RWPE2 (cell line): ENCODE data around the gene SLC1A3.

Experiments
- ATAC-seq: fragments of 200-7000 bp; cut with Tn5 transposase; 3 replicates; pipeline ENCODE4 v1.9.1; 2021; ENCODE audit warnings: low read depth
- DNase-seq: peaks from one replicate; pipeline ENCODE4 v3.0.0-alpha.2; 2020; ENCODE audit warnings: low spot score
- H3K27ac ChIP-seq: fragments of 450-650 bp; 2 replicates; pipeline ENCODE4 v1.5.1; 2017; ENCODE audit warnings: mild to moderate bottlenecking; ENCODE audit not compliant: poor library complexity, severe bottlenecking
- H3K27me3 ChIP-seq: fragments of 250-450 bp; sonication (Bioruptor Pico); 2 replicates; pipeline ENCODE4 v1.5.1; 2021; ENCODE audit warnings: mild to moderate bottlenecking, moderate library complexity; ENCODE audit not compliant: insufficient read depth, poor library complexity, severe bottlenecking
- H3K36me3 ChIP-seq: fragments of 250-450 bp; sonication (Bioruptor Pico); 2 replicates; pipeline ENCODE4 v1.5.1; 2020; ENCODE audit warnings: low read depth, mild to moderate bottlenecking, moderate library complexity
- H3K4me1 ChIP-seq: fragments of 250-450 bp; sonication (Bioruptor Pico); 2 replicates; pipeline ENCODE4 v1.5.1; 2021; ENCODE audit warnings: mild to moderate bottlenecking, moderate library complexity; ENCODE audit not compliant: insufficient read depth, poor library complexity, severe bottlenecking
- H3K4me3 ChIP-seq: fragments of 250-450 bp; sonication (Bioruptor Pico); 2 replicates; pipeline ENCODE4 v1.5.1; 2021; ENCODE audit warnings: mild to moderate bottlenecking, moderate library complexity; ENCODE audit not compliant: severe bottlenecking
- H3K9me3 ChIP-seq: fragments of 250-450 bp; sonication (Bioruptor Pico); 2 replicates; pipeline ENCODE4 v1.5.1; 2021; ENCODE audit warnings: mild to moderate bottlenecking, moderate library complexity; ENCODE audit not compliant: severe bottlenecking
- CTCF ChIP-seq: fragments of 450-650 bp; IDR thresholded peaks from one replicate; pipeline ENCODE4 v1.5.1; 2017; ENCODE audit warnings: mild to moderate bottlenecking, moderate library complexity; ENCODE audit not compliant: poor library complexity, severe bottlenecking

SLC1A3 gene

DNA sequence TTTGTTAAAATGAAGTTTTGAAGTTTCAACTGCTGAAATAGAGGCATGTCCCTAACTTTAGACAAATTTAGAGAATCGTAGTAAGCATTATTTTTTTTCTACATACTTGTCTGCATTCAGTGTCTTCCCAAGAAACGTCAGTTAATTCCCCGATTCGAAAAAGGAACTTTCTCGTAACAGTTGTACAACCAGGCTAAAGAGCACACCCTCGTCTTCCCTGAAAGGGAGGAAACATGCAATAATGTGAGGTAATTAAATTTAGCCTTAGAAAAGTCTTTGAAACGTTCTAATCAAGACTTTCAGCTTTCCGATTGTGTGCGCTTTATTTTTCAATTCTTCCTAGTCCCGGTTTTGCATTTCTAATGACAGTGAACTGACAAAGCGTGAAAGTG lies 374 bp upstream of the SLC1A3 start:
- no peak for TF ChIP-seq CTCF
- Histone ChIP-seq H3K9me3 (no peaks in the 10 kb centered on the region), H3K4me3 (peak overlapping the region; percentile 43), H3K27me3 (no peaks in the 10 kb centered on the region), H3K36me3 (peaks cover 23% of the 10 kb centered on the region), H3K4me1 (peaks cover 15% of the 10 kb centered on the region), H3K27ac (peak overlapping the region; percentile 59)
- DNase-seq, result no peak
- ATAC-seq, result no peak

- DNase-seq, result no peak
- no peak for TF ChIP-seq CTCF
- peak overlapping the region; percentile 43 for H3K4me3 ChIP-seq
- ATAC-seq, result peak; percentile 48
- H3K36me3 ChIP-seq, result peaks cover 31% of the 10 kb centered on the region
- peaks cover 15% of the 10 kb centered on the region for H3K4me1 ChIP-seq
- H3K27ac ChIP-seq, result peak overlapping the region; percentile 59
- H3K27me3 ChIP-seq, result no peaks in the 10 kb centered on the region
- no peaks in the 10 kb centered on the region for H3K9me3 ChIP-seq
Observed at GRCh38 chr5:36607114-36607571, 737 bp downstream of the SLC1A3 start.

DNA sequence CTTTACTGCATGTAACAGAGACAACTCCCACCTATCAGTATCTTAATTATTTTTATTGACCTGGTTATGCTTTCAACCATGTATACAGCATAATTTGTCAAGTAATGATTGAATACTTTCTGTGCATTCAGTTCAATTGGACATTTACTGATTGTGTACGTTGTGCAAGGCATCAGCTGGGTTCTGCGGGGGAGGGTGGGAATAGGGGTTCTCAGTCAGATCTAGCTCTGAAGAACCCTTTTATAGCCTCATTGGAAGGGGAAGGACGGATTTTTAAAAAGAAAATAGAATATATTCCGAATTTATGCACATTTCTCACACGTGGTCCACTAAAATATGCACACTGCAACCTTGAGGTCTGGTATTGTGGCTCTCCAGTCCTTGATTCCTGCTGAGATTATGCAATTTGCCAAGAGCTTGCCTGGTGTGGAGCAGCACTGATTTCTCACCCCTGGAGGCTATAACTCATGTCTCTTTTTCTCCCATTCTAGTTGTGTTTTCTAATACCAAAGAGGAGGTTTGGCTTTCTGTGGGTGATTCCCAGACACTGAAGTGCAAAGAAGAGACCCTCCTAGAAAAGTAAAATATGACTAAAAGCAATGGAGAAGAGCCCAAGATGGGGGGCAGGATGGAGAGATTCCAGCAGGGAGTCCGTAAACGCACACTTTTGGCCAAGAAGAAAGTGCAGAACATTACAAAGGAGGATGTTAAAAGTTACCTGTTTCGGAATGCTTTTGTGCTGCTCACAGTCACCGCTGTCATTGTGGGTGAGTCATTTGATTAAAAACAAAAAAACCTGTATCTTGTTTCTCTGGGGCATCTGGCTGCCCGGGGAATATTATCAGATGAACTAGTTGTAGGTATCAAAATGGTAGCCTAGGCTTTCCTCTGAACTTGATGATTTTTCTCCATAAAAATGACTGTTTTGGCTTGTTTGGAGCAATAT lies 1.7 kb downstream of the SLC1A3 start:
- peak overlapping the region; percentile 43 for H3K4me3 ChIP-seq
- DNase-seq (no peak), ATAC-seq (no peak)
- no peak overlapping the region for H3K27ac ChIP-seq
- peaks cover 15% of the 10 kb centered on the region for H3K4me1 ChIP-seq
- no peaks in the 10 kb centered on the region for H3K9me3 ChIP-seq
- H3K36me3 ChIP-seq, result peaks cover 33% of the 10 kb centered on the region
- TF ChIP-seq CTCF, result no peak
- H3K27me3 ChIP-seq, result no peaks in the 10 kb centered on the region

DNA sequence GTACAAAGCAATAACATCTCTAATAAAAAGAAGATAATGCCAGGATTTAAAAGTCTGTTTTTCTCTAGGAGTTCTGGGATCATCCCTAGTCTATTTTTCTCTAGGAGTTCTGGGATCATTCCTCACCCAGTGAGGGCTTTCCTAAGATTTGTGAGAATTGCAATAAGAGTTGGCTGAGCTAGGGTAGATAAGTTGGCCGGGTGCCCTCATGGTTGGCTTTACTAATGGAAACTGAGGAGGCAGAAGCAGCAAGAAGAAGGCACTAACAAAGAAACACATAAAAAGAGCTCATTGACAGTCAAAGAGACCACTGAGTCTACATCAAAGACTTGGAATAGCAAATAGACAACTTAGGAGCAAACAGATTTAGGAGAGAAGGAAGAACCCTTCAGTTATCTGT lies 4.2 kb downstream of the SLC1A3 start:
- ATAC-seq (no peak), DNase-seq (no peak)
- Histone ChIP-seq H3K27me3 (no peaks in the 10 kb centered on the region), H3K4me3 (no peak overlapping the region), H3K27ac (no peak overlapping the region), H3K9me3 (no peaks in the 10 kb centered on the region), H3K36me3 (peaks cover 33% of the 10 kb centered on the region), H3K4me1 (peaks cover 15% of the 10 kb centered on the region)
- no peak for TF ChIP-seq CTCF
